ENCODE measurements around the gene NAXE. TPM values are rescaled to one million over a fixed set of nuclear protein-coding genes. Genes with fewer than 3 reads are reported as not detected.

The NAXE gene
- total RNA-seq, 1 donor from 2014 or later = 108 TPM

DNA sequence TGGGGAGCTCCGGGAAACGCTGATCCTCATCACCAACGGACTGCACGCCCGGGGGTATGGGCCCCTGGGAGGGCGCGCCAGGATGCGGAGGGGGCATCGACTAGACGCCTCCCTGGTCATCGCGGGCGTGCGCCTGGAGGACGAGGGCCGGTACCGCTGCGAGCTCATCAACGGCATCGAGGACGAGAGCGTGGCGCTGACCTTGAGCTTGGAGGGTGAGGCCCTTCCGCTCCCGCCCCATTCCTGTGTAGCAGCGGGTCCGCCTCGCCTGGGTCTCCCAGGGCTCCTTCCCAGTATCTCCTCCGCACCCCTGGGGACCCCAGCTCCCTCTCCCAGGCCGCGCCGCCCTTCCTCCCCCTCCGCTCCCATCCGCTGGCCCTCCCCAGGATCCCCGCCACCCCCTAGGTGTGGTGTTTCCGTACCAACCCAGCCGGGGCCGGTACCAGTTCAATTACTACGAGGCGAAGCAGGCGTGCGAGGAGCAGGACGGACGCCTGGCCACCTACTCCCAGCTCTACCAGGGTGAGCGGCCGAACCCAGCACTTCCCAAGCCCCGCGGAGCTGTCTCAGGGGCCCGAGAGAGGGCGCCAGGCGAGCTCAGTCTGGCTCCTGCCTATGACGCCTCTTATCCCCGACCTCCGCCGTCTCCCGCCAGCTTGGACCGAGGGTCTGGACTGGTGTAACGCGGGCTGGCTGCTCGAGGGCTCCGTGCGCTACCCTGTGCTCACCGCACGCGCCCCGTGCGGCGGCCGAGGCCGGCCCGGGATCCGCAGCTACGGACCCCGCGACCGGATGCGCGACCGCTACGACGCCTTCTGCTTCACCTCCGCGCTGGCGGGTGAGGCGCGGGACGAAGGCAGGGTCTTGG is 32.6 kb downstream of the NAXE start:
- Mint-ChIP-seq H3K4me1 (ENCODE audit: low read depth) (peaks cover 3% of the 10 kb centered on the region), H3K4me3 (ENCODE audit: low read depth) (peak overlapping the region; percentile 35), H3K27ac (no peak overlapping the region), H3K27me3 (peaks cover 75% of the 10 kb centered on the region), H3K9me3 (ENCODE audit: low read depth) (no peaks in the 10 kb centered on the region), H3K36me3 (ENCODE audit: insufficient read depth) (no peaks in the 10 kb centered on the region)
- peak; percentile 54 for DNase-seq (ENCODE audit: low spot score, unreplicated experiment)
- TF ChIP-seq, protein P1, sequence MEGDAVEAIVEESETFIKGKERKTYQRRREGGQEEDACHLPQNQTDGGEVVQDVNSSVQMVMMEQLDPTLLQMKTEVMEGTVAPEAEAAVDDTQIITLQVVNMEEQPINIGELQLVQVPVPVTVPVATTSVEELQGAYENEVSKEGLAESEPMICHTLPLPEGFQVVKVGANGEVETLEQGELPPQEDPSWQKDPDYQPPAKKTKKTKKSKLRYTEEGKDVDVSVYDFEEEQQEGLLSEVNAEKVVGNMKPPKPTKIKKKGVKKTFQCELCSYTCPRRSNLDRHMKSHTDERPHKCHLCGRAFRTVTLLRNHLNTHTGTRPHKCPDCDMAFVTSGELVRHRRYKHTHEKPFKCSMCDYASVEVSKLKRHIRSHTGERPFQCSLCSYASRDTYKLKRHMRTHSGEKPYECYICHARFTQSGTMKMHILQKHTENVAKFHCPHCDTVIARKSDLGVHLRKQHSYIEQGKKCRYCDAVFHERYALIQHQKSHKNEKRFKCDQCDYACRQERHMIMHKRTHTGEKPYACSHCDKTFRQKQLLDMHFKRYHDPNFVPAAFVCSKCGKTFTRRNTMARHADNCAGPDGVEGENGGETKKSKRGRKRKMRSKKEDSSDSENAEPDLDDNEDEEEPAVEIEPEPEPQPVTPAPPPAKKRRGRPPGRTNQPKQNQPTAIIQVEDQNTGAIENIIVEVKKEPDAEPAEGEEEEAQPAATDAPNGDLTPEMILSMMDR (IDR thresholded peaks at IDR 0.05; ENCODE audit: unreplicated experiment) = peak; percentile 48

DNA sequence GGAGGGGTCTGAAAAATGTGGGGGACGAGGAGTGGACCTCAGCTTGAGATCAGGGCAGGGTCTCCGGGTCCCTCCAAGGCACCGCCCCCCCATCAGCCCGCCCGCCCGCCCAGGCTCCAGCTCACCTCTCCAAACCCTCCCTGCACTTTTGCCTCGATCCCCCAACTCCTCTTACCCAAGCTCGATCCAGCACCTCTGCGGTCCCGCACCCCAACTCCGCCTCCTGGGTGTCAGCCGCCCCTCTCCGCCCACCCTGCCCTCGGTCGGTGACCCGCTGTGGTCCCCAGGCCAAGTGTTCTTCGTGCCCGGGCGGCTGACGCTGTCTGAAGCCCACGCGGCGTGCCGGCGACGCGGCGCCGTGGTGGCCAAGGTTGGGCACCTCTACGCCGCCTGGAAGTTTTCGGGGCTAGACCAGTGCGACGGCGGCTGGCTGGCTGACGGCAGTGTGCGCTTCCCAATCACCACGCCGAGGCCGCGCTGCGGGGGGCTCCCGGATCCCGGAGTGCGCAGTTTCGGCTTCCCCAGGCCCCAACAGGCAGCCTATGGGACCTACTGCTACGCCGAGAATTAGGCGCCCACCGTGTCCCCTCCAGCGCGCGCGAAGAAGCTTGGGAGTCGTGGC is 33.3 kb downstream of the NAXE start:
- DNase-seq (ENCODE audit: low spot score, unreplicated experiment) = no peak
- Mint-ChIP-seq H3K36me3 (ENCODE audit: insufficient read depth) (no peaks in the 10 kb centered on the region), H3K4me3 (ENCODE audit: low read depth) (no peak overlapping the region), H3K27me3 (peaks cover 71% of the 10 kb centered on the region), H3K4me1 (ENCODE audit: low read depth) (peaks cover 3% of the 10 kb centered on the region), H3K9me3 (ENCODE audit: low read depth) (no peaks in the 10 kb centered on the region), H3K27ac (no peak overlapping the region)
- TF ChIP-seq, protein P1 (IDR thresholded peaks at IDR 0.05; ENCODE audit: unreplicated experiment) = no peak

DNA sequence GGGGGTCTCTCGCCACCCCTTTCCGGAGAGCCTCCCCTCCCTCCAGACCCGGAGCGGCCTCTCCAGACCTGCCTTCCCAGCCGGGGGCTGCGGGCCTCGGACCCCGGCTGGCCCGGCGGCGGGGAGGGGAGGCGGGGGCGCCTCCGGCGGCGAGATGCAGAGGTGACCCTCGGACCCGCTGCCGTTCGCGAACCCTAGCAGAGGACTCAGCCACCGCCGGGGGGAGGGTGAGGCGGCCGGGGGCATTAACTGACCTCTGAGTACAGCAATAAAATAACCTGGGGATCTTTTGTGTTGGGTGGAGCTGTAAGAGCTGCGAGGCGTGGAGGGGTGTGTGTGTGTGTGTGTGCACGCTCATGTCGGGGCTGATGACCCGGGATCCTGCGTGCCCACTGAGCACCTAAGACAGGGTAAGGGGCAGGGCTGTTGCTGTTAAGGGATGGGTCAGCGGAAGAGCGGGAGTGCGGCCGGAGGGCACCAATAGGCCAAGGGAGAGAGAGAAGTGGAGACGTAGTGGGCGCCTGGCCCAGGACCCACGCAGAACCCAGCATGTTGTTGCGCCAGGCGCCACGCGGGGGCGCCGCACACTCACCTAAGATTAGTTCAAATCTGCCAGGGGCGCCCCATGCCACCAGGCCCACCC is 34.0 kb downstream of the NAXE start:
- Mint-ChIP-seq H3K36me3 (ENCODE audit: insufficient read depth) (no peaks in the 10 kb centered on the region), H3K27ac (no peak overlapping the region), H3K27me3 (peaks cover 65% of the 10 kb centered on the region), H3K9me3 (ENCODE audit: low read depth) (no peaks in the 10 kb centered on the region), H3K4me1 (ENCODE audit: low read depth) (peaks cover 3% of the 10 kb centered on the region), H3K4me3 (ENCODE audit: low read depth) (peak overlapping the region; percentile 53)
- peak; percentile 41 for DNase-seq (ENCODE audit: low spot score, unreplicated experiment)
- TF ChIP-seq, protein P1 (IDR thresholded peaks at IDR 0.05; ENCODE audit: unreplicated experiment) = peak; percentile 70

DNA sequence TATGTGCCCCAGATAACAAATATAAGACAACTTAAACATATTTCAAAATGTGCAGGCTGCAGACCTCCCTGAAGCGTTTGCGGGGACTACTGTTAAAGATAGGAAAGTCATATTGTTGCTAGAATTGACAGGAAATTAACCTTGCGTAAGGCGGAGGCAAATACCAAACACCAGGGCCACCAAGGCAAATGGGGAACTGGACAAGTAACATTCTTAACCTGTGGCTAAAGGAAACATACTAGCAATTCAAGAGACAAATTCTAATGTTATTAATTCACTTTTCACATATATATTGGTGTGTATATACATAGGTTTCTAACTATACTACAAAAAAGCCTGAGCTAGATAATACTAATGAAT is 34.5 kb downstream of the NAXE start:
- H3K4me1 Mint-ChIP-seq (ENCODE audit: low read depth) = peaks cover 3% of the 10 kb centered on the region
- TF ChIP-seq, protein P1 (IDR thresholded peaks at IDR 0.05; ENCODE audit: unreplicated experiment) = no peak
- no peak overlapping the region for H3K27ac Mint-ChIP-seq
- no peaks in the 10 kb centered on the region for H3K9me3 Mint-ChIP-seq (ENCODE audit: low read depth)
- no peaks in the 10 kb centered on the region for H3K36me3 Mint-ChIP-seq (ENCODE audit: insufficient read depth)
- H3K27me3 Mint-ChIP-seq = peaks cover 65% of the 10 kb centered on the region
- no peak overlapping the region for H3K4me3 Mint-ChIP-seq (ENCODE audit: low read depth)
- no peak for DNase-seq (ENCODE audit: low spot score, unreplicated experiment)

DNA sequence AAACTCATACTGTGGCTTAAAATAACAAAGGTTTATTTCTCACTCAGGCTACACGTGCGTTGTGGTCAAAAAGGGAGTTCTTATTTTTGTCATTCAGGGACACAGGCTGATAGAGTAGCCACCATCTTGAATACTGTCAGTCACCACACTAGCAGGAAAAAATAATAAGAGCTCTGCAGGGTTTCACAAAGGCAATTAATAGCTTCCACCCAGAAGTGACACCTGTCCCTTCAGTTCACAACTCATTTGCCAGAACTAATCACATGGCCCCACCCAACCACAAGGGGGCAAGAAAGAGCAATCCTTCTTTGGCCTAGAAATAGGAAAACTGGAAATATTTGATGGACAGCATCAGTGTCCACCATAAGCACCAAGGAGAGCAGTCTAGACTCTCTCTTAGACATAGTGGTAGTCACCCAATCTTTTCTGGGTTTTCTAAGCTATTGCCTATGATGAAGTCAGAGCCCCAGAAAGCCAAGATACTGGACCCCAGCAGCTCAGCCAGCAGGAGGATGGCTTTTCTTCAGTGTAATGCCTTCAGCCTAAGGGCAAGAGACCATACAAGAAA is 35.8 kb downstream of the NAXE start:
- TF ChIP-seq, protein P1 (IDR thresholded peaks at IDR 0.05; ENCODE audit: unreplicated experiment) = peak; percentile 68
- Mint-ChIP-seq H3K27ac (no peak overlapping the region), H3K9me3 (ENCODE audit: low read depth) (no peaks in the 10 kb centered on the region), H3K4me3 (ENCODE audit: low read depth) (no peak overlapping the region), H3K36me3 (ENCODE audit: insufficient read depth) (no peaks in the 10 kb centered on the region), H3K27me3 (peaks cover 64% of the 10 kb centered on the region), H3K4me1 (ENCODE audit: low read depth) (peaks cover 3% of the 10 kb centered on the region)
- DNase-seq (ENCODE audit: low spot score, unreplicated experiment) = no peak
